GM12873 (cell line): Measurements from ENCODE around the gene TMEM129.

Experiments used
- TF ChIP-seq, protein P1 (sequence below): IDR thresholded peaks from 2 replicates; pipeline ENCODE4 v1.5.1; 2012; ENCODE audit warnings: low read depth, mild to moderate bottlenecking, moderate library complexity, low read length, control low read depth; ENCODE audit not compliant: insufficient read depth; ENCODE audit errors: missing control alignments

Gene TMEM129

DNA sequence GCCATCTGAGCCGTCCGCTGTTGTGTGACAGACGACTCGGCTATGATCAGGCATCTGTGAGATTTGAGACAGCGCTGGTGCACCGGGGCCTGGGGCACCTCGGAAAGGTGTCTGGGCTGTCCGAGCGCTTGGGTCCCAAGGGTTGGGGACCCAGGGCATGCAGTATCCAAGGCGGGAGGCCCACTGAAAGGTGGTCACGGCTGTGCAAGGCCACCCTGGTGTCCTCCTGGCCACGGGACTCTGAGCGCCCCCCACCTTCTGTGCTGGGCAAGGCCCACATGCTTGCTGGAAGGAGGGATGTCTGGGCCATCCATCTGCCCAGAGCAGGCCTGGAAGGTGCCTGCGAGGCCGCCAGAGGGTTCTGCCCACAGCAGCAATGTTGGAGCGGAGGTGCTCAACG, 20.1 kb upstream of the TMEM129 start:
- TF ChIP-seq, protein P1, sequence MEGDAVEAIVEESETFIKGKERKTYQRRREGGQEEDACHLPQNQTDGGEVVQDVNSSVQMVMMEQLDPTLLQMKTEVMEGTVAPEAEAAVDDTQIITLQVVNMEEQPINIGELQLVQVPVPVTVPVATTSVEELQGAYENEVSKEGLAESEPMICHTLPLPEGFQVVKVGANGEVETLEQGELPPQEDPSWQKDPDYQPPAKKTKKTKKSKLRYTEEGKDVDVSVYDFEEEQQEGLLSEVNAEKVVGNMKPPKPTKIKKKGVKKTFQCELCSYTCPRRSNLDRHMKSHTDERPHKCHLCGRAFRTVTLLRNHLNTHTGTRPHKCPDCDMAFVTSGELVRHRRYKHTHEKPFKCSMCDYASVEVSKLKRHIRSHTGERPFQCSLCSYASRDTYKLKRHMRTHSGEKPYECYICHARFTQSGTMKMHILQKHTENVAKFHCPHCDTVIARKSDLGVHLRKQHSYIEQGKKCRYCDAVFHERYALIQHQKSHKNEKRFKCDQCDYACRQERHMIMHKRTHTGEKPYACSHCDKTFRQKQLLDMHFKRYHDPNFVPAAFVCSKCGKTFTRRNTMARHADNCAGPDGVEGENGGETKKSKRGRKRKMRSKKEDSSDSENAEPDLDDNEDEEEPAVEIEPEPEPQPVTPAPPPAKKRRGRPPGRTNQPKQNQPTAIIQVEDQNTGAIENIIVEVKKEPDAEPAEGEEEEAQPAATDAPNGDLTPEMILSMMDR = no peak

DNA sequence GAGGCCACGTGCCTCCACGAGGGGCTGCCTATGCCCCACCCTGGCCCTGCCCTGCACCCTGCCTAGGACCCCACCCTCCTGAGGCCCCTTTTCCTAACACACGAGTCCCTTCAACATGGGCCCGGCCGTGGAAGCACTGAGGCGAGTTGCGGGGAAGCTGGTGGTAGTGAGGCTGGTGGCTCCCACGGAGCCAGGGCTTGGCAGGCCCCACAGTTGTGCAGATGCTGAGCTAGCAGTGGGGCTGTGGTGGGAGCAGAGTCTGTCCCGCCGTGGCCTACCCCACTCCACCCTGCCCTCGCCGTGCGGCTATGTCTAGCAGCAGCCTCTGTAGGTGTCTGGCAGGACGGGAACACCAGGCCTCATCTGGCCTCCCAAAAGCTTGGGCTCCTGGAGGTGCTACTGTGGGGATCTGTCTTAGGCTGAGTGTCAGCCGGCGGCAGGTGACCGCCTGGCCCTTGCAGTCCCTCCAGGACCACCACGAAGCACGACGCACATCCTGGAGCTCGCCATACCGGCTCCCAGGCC, 19.0 kb upstream of the TMEM129 start:
- TF ChIP-seq, protein P1 = no peak

DNA sequence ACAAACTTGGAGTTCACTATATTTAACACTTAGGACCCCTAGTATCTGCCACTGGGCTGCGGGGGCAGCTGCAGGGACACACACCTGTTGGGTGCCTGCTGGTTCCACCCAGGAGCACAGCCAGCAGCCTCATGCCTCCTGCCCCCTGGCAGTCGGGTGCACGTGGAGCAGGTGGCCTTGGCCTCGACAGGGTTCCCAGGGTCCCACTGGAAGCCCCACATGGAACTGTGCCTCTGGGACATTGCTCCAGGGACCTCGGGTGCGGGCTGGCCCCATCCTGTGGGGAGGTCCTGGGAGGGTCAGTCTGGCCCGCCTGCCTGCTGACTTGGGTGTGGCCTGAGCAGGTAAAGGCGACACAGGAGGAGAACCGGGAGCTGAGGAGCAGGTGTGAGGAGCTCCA, 18.2 kb upstream of the TMEM129 start:
- TF ChIP-seq, protein P1 = no peak

DNA sequence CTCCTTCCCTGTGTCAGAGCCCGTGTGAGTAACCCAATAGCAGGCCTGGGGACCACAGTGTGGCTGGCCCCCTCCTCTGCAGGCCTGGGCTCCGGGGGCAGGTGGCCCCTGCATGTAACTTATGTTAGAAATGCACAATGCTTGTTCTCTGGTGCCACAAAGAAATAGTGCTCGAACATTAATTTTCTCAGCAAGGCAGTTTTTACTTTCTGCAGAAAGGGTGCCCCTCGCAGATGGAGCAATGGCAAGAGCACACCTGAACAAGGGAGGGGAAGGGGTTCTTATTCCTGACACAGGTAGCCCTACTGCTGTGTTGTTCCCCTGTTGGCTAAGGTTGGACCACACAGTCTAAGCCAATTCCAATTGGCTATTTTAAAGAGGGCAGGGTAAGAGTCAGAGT, 17.3 kb upstream of the TMEM129 start:
- TF ChIP-seq, protein P1 = no peak

DNA sequence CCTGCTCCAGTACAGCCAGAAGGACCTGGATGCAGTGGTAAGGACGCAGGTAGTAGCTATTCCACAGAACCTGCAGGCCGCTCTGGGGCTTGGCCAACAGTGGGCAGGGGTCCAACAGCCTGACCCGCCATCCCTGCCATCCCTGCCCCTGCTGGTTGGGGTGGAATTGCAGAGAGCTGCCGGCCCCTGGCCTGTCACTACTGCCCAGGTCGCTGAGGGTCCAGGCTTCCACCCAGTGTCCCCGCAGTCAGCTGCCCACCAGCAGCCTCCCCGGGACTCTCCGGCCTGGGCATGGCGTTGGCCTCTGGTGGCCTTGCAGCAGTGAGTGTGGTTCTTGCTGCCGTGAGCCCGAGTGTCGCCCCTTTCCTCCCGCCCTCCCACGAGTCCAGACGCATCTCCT, 16.5 kb upstream of the TMEM129 start:
- TF ChIP-seq, protein P1 = no peak

DNA sequence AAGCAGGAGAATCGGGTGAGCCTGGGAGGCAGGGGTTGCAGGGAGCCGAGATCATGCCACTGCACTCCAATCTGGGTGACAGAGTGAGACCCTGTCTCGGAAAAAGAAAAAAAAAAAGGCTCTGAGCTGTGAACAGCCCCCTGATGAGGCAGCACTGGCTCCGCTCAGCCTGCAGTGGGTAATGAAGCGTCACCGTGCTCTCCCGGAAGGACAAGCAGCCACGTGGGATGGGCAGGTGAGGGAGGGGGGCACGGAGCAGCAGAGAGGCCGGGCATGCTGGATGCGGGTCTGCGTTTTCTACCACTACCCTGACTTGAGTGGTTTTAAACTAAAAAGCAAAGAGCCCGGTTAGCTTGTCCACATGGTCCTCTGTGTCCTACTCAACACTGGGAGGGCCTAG, 15.7 kb upstream of the TMEM129 start:
- TF ChIP-seq, protein P1 = no peak

DNA sequence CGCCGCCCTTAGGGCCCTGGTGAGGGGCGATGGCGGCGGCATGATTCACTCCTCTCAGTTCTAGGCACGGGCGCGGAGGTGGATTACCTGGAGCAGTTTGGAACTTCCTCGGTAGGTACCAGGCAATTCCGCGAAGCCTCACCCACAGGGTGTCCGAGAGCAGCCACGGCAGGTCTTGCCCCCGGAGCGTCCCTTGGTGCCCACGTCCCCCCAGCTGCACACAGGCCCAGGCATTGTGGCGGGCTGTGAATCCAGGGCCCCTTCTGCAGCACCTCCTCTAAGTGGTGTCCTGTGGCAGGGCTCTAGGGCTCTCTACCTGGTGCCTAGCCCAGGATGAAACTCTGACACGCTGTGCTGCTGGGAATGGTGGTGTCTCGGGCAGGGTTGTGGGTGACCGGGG, 14.1 kb upstream of the TMEM129 start:
- TF ChIP-seq, protein P1 = no peak
